Bone marrow (tissue), 2 donors: ENCODE results near the gene SUGCT.
"Not testable (repeated sequence)": the region's sequence is repeated elsewhere in the genome, so short reads cannot be mapped to it uniquely, and the experiment has no call there.

Experiments
- DNase-seq, 2 donors: peaks; one replicate each; lab custom pipeline; 2025; lab: John Stamatoyannopoulos, UW

The SUGCT gene

DNA sequence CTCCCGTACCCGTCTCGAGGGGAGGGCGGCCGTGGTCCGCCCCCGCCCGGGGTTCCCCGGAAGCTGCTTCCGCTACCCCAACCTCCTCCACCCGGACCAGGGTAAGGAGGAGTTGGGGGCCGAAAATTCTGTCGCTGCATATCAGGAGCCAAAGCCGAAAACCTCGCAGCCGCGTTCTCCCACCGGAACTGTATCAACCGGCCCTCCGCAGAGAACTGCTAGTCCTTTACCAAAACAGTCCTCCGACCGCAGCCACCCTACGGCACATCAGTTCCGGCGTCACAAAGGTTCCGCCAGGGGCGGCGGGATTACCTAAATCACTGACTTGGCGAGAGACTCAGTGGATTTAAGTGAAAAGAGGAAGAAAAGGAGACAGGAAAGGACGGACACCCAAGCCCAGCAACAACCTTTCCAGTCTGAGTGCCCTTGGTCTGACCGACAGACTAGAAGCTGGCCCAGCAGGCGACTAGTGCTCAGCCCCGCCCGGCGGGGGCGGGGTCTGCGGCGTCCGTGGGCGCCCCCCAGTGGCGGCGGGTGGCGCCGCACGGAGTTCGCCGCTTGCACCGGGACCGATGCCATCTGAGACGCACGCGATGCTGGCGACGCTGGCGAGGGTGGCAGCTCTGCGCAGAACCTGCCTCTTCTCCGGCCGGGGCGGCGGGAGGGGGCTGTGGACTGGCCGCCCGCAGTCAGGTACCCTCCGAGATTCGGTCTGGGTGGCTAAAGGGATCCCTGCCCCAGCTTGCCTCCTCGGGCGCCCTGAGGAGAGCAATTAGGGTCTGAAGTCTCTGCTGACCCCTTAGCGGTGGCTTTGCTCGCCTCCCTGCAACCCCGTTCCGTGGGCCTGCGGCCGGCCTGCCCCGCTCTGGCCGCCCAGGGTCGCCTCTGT is at the start of gene SUGCT, which contains the start of gene MPLKIP:
TSS of gene SUGCT (plus strand) at position 578 of the 889 bp plus-strand sequence.
TSS of gene MPLKIP (minus strand) at position 195 of the 889 bp plus-strand sequence. CDS start at position 140, 55 bp downstream.
- DNase-seq: peak; percentile 79 to 82

DNA sequence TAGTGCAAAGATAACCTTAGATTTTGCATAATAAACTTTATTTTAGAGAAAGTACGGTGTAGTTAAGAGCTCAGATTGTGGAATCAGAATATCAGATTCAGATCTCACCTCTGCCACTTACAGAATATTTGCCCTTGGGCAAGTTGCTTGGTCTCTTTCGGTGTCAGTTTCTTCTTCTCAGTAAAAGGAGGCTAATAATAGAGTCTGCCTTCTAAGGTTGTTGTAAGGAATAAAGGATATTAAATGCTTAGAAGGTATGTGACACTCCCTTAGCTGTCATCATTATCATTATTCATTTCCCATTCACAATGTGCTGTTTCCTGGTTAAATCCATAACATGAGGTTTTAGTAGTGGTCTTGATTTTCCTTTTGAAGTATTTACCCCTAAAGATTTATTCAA is 42.6 kb upstream of the SUGCT start:
- no peak for DNase-seq

DNA sequence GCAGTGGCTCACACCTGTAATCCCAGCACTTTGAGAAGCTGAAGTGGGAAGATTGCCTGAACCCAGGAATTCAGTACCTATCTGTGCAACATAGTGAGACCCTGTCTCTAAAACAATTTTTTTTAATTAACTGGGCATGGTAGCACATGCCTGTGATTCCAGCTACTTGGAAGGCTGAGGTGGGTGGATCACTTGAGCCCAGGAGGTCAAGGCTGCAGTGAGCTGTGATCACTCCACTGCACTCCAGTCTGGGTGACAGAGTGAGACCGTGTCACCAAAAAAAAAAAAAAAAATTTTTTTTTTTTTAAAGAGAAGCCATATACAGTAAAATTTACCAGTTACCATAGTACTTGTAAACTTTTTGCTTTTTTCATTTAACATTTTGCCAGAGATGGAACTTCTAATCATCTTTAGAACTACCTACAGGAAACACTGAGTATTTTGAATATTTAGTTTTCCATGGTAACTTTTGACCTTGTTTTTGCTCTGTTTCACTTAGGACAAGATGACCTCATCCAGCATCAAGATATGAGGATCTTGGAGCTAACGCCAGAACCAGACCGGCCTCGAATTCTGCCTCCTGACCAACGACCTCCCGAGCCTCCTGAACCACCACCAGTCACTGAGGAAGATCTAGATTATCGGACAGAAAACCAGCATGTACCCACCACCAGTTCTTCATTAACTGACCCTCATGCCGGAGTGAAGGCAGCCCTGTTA is 41.0 kb upstream of the SUGCT start:
- DNase-seq: no peak

DNA sequence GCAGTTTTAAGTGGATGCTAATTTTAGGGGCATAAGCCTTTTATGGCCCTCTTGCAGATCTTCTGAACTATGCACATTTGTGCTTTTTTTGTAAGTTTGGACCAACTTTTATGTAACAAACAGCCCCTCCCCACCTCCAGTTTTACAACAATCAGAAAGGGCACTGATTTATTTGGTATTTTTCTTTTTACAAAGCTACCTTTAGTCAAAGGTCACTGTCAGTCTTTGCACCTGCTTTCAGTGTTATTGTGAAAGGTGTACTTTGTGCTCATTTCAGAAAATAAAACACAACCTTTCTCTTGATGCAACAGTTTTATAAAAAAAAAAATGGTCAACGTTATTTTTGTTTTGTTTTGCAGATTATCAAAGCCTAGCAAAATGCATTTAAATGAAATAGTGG is 39.6 kb upstream of the SUGCT start:
- no peak for DNase-seq

DNA sequence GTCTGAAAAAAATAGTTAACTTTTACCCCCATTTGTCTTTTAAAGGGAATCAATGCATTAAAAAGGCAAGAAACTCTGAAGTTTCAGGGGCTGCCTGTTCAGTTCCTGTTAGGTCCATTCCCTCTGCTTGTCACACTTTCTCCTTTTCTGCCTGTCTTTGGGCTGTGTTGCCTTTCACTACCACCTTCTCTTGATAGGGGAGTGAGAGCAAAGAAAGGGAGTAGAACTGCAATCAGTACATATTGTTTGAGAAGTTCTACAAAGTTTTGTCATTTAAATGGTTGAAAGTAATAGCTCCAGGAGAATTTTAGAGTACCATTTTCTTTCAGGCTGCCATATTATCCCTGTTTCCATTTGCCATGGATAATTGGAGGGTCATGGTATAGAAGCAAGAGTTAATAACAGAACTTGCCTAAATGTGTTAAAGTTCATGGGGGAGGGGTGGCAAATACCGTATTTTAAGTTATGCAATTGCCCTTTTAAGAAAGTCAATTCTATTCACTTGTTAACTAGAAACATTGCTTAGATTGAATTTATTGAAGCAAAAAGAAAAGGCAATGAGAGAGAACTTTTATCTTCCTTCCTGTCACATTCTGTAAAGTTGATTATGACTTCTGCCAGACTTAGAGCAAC is 39.0 kb upstream of the SUGCT start:
- DNase-seq: no peak

DNA sequence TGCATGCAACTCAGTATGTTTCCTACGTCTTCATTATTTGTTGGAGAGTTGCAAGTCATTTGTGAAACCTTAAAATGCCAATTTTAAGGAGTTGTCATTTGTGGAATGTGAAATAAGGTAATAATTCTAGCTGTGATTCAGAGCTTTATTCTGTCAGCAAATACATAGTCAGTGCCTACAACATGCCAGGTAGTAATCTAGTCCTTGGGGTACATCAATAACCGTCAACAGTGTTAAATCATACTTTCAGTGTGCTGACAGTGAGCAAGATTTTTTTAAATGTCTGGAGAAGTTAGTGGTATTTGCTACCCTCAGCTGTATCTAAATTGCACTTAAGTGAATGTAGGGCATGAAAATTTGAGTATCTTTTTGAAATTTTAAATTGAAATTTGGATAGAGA is 37.1 kb upstream of the SUGCT start:
- DNase-seq: no peak

DNA sequence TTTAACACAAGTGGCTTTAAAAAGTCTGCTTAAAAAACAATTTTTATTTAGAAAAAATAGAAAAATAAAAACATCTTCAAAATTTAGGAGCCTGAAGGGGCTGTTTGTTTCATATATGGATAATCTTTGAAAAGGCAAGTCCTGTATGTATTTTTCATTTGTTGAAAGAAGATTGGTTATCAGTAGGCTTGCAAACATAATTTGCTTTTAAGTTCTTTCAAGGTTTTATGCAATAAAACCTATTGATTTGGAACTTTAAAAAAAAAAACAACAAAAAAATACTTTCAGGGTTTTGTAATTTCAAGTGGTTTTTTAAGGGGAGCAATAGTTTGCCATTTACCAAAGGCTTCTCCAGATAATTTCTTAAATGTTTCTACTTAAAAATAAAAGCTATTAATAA is 36.0 kb upstream of the SUGCT start:
- DNase-seq: no peak

DNA sequence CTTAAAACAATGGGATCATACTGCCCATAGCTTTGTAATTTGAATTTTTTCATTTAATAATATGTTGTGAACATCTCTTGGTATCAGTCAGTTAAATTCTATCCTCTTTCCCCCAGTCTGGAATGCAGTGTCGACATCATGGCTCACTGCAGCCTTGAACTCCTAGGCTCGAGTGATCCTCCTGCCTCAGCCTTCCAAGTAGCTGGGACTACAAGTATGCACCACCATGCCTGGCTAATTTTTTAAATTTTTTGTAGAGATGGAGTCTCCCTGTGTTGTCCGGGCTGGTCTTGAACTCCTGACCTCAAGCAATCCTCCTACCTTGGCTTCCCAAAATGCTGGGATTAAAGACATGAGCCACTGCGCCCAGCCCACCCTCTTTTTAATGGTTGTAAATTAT is 35.0 kb upstream of the SUGCT start:
- DNase-seq: no peak

DNA sequence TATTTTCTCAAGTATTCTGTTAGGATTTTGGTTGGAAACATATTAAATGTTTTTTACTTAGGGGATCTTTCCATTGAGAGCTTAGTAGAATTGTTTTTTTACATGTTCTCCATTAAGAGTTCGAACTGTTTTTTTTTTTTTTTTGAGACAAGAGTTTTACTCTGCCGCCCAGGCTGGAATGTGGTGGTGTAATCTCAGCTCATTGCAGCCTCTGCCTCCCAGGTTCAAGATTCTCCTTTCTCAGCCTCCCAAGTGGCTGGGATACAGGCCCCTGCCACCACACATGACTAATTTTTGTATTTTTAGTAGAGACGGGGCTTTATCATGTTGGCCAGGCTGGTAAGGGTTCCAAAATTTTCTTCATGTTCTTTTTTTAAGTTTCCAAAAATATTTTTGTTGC is 33.6 kb upstream of the SUGCT start:
- DNase-seq: no peak

DNA sequence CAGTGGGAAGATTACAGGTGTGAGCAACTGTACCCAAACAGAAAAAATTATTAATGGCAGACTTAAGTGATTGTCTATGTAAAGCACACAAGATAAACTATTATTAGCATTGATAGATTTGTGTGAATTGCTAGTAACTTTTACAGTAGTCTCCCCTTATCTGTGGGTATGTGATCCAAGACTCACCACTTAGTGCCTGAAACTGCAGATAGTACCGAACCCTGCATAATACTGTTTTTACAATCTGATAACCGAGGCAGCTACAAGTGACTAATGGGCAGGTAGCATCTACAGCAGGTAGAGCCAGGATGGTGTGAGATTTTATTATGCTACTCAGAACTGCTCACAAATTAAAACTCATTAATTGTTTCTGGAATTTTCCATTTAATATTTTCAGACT is 31.9 kb upstream of the SUGCT start:
- DNase-seq: no peak

DNA sequence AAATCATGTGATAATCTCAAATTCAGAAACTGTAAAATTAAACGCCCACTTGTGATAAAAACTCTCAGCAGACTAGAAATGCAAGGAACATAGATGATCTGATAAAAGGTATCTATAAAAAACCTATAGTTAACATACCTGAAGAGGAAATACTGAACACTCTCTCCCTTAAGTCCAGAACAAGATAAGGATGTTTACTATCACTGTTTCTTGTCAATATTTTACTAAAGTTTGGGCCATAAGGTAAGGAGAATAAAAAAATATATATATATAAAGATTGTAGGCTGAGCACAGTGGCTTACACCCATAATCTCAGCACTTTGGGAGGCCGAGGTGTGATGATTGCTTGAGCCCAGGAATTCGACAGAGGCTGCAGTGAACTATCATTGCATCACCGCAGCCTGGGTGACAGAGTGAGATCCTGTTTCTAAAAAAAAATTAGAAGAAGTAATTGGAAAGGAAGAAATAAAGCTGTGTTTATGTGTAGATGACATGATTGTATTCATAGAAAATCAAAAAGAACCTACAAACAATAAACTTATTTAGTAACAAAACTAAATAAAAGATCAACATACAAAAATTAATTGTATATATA is 28.8 kb upstream of the SUGCT start:
- no peak for DNase-seq

DNA sequence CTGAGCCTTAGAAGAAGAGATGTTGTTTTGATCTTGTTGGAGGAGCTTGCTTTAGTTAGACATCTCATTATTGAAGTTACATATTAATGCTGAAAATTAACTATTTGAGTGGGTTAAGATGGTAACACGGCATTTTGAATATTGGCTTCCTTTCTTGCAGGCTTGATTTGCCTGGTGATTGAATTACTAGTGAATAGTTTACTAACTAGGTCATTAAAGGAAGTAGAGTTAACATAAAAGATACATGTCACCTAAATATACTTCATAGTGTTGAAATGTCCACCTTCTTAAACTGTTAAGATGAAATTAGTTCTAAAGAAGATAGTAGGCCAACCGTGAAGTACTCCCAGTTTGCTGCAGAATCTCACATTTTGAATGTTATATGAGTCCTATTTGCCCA is 18.9 kb upstream of the SUGCT start:
- no peak for DNase-seq

DNA sequence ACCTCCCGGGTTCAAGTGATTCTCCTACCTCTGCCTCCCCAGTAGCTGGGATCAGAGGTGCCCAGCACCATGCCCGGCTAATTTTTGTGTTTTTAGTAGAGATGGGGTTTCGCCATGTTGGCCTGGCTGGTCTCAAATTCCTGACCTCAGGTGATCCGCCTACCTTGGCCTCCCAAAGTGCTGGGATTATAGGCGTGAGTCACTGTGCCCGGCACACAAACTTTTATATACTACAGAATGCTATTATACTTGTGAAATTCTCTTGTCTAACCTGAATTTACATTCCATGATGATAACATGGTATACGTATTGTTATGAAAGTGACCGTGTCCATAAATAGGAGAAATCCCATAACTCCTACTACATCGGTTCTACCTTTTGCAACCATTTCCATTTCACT is 17.6 kb upstream of the SUGCT start:
- not testable (repeated sequence) for DNase-seq

DNA sequence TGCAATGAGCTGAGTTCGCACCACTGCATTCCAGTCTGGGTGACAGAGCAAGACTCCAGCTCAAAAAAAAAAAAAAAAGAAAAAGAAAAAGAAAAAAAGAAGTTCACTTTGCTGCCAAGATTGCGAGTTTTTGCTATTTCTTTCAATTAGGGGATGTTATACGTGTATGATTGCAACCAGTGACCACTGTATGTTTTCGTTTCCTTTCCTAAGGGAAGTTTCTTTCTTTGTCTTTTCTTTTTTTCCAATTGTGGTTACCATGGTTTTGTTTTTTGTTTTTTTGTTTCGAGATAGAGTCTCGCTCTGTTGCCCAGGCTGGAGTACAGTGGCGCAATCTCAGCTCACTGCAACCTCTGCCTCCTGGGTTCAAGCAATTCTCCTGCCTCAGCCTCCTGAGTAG is 16.6 kb upstream of the SUGCT start:
- not testable (repeated sequence) for DNase-seq

DNA sequence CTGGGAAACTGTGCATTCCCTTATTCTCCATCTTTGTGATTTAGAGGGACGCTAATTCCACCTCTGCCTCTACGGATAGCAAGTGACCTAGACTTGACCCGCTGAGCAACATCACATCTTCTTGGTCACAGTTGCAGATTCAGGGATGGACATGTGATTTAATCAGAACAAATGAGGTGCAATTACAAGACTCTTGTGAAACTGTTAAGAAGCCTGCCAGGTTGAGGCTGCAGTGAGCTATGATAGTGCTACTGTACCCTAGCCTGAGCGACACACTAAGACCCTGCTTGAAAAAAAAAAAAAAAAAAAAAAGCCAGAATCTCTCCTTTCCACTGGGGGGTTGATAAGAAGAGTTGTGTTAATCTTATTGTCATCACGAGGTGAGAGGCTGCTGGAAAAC is 14.8 kb upstream of the SUGCT start:
- DNase-seq: no peak

DNA sequence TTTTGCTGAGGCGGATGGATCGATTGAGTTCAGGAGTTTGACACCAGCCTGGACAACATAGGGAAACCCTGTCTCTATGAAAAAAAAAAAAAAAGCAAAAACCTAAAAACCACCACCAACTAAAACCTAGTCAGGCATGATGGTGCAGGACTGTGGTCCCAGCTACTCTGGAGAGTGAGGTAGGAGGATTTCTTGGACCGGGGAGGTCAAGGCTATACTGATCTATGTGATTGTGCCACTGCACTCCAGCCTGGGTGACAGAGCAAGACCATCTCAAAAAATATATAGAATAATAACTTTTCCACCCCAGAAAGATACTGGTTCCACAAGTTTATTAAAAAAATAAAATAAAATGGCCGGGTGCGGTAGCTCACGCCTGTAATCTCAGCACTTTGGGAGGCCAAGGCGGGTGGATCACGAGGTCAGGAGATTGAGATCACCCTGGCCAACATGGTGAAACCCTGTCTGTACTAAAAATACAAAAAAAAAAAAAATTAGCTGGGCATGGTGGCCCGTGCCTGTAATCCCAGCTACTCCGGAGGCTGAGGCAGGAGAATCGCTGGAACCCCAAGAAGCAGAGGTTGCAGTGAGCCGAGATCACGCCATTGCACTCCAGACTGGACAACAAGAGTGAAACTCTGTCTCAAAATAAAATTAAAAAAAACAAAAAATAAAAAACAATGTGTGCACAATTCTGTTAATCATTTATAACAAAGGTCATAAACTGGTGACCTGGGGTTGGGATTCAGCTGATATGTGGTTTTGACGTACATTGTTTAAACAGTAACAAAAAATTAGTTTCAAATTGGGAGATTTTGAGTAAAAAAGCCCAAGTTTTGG is 12.5 kb upstream of the SUGCT start:
- DNase-seq: not testable (repeated sequence)

DNA sequence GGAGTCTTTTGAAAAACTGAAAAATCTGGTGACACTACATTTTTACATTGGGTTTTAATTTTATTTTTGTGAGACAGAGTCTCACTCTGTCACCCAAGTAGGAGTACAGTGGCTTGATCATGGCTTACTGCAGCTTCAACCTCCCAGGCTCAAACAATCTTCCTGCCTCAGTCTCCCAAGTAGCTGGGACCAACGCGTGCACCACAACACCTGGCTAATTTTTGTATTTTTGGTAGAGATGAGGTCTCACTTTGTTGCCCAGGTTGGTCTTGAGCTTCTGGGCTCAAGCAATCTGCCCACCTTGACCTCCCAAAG is 11.9 kb upstream of the SUGCT start:
- no peak for DNase-seq

DNA sequence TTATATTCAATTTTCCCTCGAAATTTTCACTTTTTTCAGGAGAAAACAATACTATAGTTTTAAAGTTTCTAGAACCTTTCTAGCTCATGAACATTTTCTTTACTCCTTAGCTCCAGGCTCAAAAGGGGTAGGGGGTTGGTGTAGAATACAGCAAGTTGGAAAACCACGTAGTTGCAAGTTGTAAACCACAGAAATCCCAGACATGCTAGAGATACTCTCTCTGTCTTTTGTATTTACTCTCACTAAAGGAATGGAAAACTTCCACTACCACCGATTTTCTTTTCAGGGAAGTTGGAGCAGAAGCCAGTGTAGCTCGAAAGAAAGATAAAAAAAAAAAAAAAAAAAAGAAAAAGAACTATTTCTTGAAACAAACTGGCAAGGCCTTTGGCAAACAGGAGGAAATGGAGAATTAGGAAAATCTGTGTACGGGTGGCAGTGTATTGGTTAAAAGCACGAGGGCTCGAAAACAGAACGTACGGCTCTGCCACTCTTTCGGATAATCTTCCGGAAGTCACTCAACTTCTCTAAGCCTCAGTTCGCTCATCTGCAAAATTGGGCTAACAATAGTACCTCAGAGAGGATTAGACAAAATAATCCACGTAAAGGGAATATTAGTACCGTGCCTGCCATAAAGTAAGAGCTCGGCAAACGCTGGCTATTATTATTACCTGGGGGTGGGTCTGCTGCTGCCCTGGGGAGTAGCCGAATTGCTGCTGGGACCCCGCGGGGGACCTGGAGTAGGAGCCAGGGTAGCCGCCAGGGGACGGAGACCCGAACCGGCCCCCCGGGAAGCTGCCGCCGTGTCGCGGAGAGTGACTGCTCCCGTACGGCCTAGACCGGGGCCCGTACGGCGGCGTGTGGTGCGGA is 1.0 kb upstream of the SUGCT start:
- DNase-seq: no peak

DNA sequence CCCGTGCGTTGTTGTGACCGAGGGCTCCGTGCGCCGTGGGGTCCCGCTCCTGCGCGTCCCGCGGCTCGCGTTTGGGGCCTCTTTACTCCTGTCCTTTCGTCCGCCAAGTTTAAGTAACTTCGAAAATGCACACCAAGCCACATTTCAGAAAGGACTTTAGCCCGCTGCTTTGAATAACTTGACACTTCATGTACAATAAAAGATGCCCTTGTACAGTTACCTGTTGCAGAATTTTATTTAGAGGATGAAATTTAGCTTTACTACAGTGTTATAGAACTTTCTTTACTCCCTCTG is 459 bp downstream of the SUGCT start:
- no peak for DNase-seq

DNA sequence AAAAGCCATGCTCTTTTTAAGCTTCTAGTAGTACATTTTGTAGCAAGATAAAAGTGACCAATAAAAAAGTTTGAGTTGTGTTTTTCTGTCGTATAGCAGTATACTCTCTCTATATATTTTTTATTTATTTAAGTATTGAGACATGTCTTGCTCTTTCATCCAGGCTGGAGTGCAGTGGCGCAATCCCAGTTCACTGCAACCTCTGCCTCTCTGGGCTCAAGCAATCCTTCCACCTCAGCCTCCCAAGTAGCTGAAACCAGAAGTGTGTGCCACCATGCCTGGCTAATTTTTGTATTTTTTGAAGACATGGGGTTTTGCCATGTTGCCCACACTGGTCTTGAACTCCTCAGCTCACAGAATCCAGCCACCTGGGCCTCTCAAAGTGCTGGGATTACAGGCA is 2.8 kb downstream of the SUGCT start:
- no peak for DNase-seq

DNA sequence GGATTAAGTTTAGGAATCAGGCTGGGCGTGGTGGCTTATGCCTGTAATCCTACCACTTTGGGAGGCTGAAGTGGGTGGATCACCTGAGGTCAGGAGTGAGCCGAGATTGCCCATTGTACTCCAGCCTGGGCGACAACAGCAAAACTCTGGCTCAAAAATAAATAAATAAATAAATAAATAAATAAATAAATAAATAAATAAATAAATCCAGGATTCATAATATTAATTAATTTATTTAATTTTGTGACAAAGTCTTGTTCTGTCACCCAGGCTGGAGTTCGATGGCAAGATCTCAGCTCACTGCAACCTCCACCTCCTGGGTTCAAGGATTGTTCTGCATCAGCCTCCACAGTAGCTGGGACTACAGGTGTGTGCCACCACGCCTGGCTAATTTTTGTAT is 4.2 kb downstream of the SUGCT start:
- DNase-seq: no peak
